Panc1 (cell line): ENCODE results near the gene TREM2. TPM values are rescaled to one million over a fixed set of nuclear protein-coding genes. Genes with fewer than 3 reads are reported as not detected.

Experiments
- ATAC-seq: fragments of 200-7000 bp; cut with Tn5 transposase; 2 replicates; pipeline ENCODE4 v1.9.1; 2020; ENCODE audit warnings: mild to moderate bottlenecking, moderate library complexity
- BruUV-seq: library from RNA; stranded (reverse); fragments of 400-500 nt; replicated peaks from 2 replicates; lab custom pipeline; 2021; lab: Mats Ljungman, UMichigan
- CTCF ChIA-PET: fragments of 300-600 bp; sonication (Branson Sonifier 250); formaldehyde crosslinking; loops from one replicate; lab custom pipeline; 2022; ENCODE audit warnings: antibody characterized with exemption; lab: Charles Lee
- POLR2A ChIA-PET: fragments of 300-600 bp; sonication (Branson Sonifier 250); formaldehyde crosslinking; loops from one replicate; lab custom pipeline; 2022; ENCODE audit warnings: antibody characterized with exemption; lab: Charles Lee
- DNase-seq: peaks from one replicate; pipeline ENCODE4 v3.0.0-alpha.2; 2010; ENCODE audit warnings: low read depth, low spot score
- H3K27ac ChIP-seq: 2 replicates; pipeline ENCODE4 v1.5.1; 2011; ENCODE audit warnings: mild to moderate bottlenecking, low read length, inconsistent platforms
- H3K27me3 ChIP-seq: fragments of 200-500 bp; sonication (Bioruptor generic); 2 replicates; pipeline ENCODE4 v1.6.0; 2014; ENCODE audit warnings: low read length, inconsistent platforms; ENCODE audit not compliant: control insufficient read depth, insufficient read depth
- H3K36me3 ChIP-seq: fragments of 200-500 bp; sonication (Bioruptor generic); 2 replicates; pipeline ENCODE4 v1.5.1; 2014; ENCODE audit warnings: inconsistent platforms, mild to moderate bottlenecking, low read length, moderate library complexity; ENCODE audit not compliant: control insufficient read depth, insufficient read depth
- H3K4me1 ChIP-seq: 2 replicates; pipeline ENCODE4 v1.5.1; 2011; ENCODE audit warnings: inconsistent platforms, mild to moderate bottlenecking, low read length, moderate library complexity; ENCODE audit not compliant: control insufficient read depth, insufficient read depth
- H3K4me3 ChIP-seq, 2 experiments: 2 replicates each; pipeline ENCODE4 v1.5.1; 2011 to 2012; ENCODE audit warnings: low read depth in 2 of 2, low read length in 2 of 2, mild to moderate bottlenecking in 2 of 2, inconsistent platforms in 1 of 2, moderate library complexity in 1 of 2
- H3K9me3 ChIP-seq: fragments of 200-500 bp; sonication (Bioruptor generic); 2 replicates; pipeline ENCODE4 v1.5.1; 2014; ENCODE audit warnings: low read depth, mild to moderate bottlenecking, inconsistent platforms, low read length, moderate library complexity; ENCODE audit not compliant: control insufficient read depth, insufficient read depth
- CTCF ChIP-seq: fragments of 450-650 bp; IDR thresholded peaks from 2 replicates; pipeline ENCODE4 v1.5.1; 2017; ENCODE audit warnings: mild to moderate bottlenecking
- POLR2AphosphoS5 ChIP-seq: IDR thresholded peaks from 2 replicates; pipeline ENCODE4 v1.6.1; 2012; ENCODE audit warnings: mild to moderate bottlenecking, low read depth, low read length, moderate library complexity
- SIN3A ChIP-seq: IDR thresholded peaks from 2 replicates; pipeline ENCODE4 v1.6.1; 2012; ENCODE audit warnings: low read depth, mild to moderate bottlenecking, low read length, moderate library complexity, borderline replicate concordance; ENCODE audit not compliant: insufficient read depth
- TCF7L2 ChIP-seq: IDR thresholded peaks from 2 replicates; pipeline ENCODE4 v1.6.1; 2011; ENCODE audit warnings: mild to moderate bottlenecking, low read depth, low read length, inconsistent platforms
- in situ Hi-C: cut with HindIII; loops from 2 replicates; pipeline ENCODE4 v1.10.0; 2016; ENCODE audit warnings: low sequenced_read_pairs, low pct_unique_long_range_greater_than_20kb
- intact Hi-C: fragments of 100-400 bp; cut with micrococcal nuclease; formaldehyde crosslinking; loops from one replicate; pipeline ENCODE4 v1.10.0; 2022; ENCODE audit not compliant: unreplicated experiment
- total RNA-seq: library from RNA; stranded (reverse); gene quantifications from one replicate; pipeline ENCODE4 v1.2.1, GENCODE V29; 2021; ENCODE audit not compliant: unreplicated experiment
- TF ChIP-seq, protein P1 (sequence below), 2 experiments: IDR thresholded peaks; 2 replicates each; pipeline ENCODE4 v1.6.1; 2011 to 2012; ENCODE audit warnings: low read depth in 2 of 2, control low read depth in 1 of 2, low read length in 1 of 2, mild to moderate bottlenecking in 1 of 2, moderate library complexity in 1 of 2; ENCODE audit not compliant: insufficient read depth in 1 of 2

The TREM2 gene
- total RNA-seq, 1 experiment from 2014 or later: not detected

DNA sequence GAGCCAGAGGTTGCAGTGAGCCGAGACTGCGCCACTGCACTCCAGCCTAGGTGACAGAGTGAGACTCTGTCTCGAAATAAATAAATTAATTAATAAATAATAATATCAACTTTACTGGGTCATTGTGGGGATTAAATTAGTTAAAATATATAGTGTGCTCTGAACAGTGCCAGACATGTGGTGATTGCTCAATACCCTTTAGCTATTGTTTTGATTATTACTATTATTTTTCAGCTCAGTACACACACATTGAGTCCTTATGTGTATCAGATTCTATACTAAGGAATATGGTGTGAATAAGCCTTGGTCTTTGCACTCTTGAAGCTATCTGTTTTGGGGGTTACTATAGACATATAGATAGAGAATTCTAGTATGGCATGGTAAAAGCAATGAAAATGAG lies 37.6 kb downstream of the TREM2 start:
- intact Hi-C loops: no loop called here
- in situ Hi-C loops: no loop called here

DNA sequence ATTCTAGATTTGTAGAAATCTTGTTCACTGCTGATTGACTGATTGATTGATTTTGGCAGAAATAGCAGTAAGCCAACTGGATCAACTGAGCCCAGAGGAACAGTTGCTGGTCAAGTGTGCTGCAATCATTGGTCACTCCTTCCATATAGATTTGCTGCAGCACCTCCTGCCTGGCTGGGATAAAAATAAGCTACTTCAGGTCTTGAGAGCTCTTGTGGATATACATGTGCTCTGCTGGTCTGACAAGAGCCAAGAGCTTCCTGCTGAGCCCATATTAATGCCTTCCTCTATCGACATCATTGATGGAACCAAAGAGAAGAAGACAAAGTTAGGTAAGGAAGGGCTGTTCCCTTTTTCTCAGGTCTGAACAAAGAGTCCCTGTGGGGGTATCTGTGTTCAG lies 40.0 kb downstream of the TREM2 start:
- intact Hi-C loops (no loop called here), in situ Hi-C loops (no loop called here)
- Histone ChIP-seq H3K36me3 (no peaks in the 10 kb centered on the region), H3K27me3 (no peaks in the 10 kb centered on the region), H3K4me3 (no peak overlapping the region), H3K4me1 (no peaks in the 10 kb centered on the region), H3K9me3 (no peaks in the 10 kb centered on the region), H3K27ac (no peak overlapping the region)
- ATAC-seq: no peak
- BruUV-seq: no TSS peak
- POLR2A ChIA-PET: no interaction called here
- no peak for TF ChIP-seq POLR2AphosphoS5
- TF ChIP-seq CTCF: no peak
- TF ChIP-seq, protein P1, sequence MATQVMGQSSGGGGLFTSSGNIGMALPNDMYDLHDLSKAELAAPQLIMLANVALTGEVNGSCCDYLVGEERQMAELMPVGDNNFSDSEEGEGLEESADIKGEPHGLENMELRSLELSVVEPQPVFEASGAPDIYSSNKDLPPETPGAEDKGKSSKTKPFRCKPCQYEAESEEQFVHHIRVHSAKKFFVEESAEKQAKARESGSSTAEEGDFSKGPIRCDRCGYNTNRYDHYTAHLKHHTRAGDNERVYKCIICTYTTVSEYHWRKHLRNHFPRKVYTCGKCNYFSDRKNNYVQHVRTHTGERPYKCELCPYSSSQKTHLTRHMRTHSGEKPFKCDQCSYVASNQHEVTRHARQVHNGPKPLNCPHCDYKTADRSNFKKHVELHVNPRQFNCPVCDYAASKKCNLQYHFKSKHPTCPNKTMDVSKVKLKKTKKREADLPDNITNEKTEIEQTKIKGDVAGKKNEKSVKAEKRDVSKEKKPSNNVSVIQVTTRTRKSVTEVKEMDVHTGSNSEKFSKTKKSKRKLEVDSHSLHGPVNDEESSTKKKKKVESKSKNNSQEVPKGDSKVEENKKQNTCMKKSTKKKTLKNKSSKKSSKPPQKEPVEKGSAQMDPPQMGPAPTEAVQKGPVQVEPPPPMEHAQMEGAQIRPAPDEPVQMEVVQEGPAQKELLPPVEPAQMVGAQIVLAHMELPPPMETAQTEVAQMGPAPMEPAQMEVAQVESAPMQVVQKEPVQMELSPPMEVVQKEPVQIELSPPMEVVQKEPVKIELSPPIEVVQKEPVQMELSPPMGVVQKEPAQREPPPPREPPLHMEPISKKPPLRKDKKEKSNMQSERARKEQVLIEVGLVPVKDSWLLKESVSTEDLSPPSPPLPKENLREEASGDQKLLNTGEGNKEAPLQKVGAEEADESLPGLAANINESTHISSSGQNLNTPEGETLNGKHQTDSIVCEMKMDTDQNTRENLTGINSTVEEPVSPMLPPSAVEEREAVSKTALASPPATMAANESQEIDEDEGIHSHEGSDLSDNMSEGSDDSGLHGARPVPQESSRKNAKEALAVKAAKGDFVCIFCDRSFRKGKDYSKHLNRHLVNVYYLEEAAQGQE (IDR thresholded peaks at IDR 0.05; ENCODE audit: insufficient read depth in 1 of 2, low read depth in 2 of 2, low read length in 1 of 2): no peak
- no peak for TF ChIP-seq SIN3A
- no peak for TF ChIP-seq TCF7L2
- DNase-seq: no peak
- CTCF ChIA-PET: no interaction called here

More for the DNA sequence above, 37.6 kb downstream of the TREM2 start:
- TF ChIP-seq POLR2AphosphoS5: no peak
- TF ChIP-seq, protein P1 (IDR thresholded peaks at IDR 0.05; ENCODE audit: insufficient read depth in 1 of 2, low read depth in 2 of 2, low read length in 1 of 2): no peak
- no peak for TF ChIP-seq CTCF
- TF ChIP-seq TCF7L2: no peak
- no peak for TF ChIP-seq SIN3A
- Histone ChIP-seq H3K36me3 (no peaks in the 10 kb centered on the region), H3K27ac (no peak overlapping the region), H3K4me1 (no peaks in the 10 kb centered on the region), H3K9me3 (no peaks in the 10 kb centered on the region), H3K4me3 (no peak overlapping the region), H3K27me3 (no peaks in the 10 kb centered on the region)
- DNase-seq: no peak
- ChIA-PET POLR2A (no interaction called here), CTCF (no interaction called here)
- ATAC-seq: no peak
- BruUV-seq: no TSS peak
